Measurements from ENCODE around the gene SPEN. TPM values are rescaled to one million over a fixed set of nuclear protein-coding genes. Genes with fewer than 3 reads are reported as not detected.

The SPEN gene
- total RNA-seq, 1 experiment from 2014 or later = 58.3 TPM

GRCh38 chr1:15961492-15961891, 114.0 kb downstream of the SPEN start:
- H3K27ac ChIP-seq (ENCODE audit: low read length) = no peak overlapping the region
- ATAC-seq (no peak), DNase-seq (ENCODE audit: low read depth, low spot score) (no peak)
- TF ChIP-seq CTCF (IDR thresholded peaks at IDR 0.05) = no peak
- no peak for TF ChIP-seq SIN3A (IDR thresholded peaks at IDR 0.05; ENCODE audit: borderline replicate concordance, insufficient read depth, low read depth, low read length)
- TF ChIP-seq TCF7L2 (IDR thresholded peaks at IDR 0.05; ENCODE audit: low read depth, low read length) = no peak
- no peak for TF ChIP-seq POLR2AphosphoS5 (IDR thresholded peaks at IDR 0.05; ENCODE audit: low read depth, low read length)
- TF ChIP-seq REST (IDR thresholded peaks at IDR 0.05; ENCODE audit: insufficient read depth in 1 of 2, low read depth in 2 of 2, low read length in 1 of 2) = no peak
- BruUV-seq (replicated peaks) = no TSS peak
- intact Hi-C loops (cut with micrococcal nuclease; ENCODE audit: unreplicated experiment) = no loop called here
- no peaks in the 10 kb centered on the region for H3K36me3 ChIP-seq (ENCODE audit: control insufficient read depth, insufficient read depth, low read length)
- in situ Hi-C loops (cut with HindIII; ENCODE audit: low pct_unique_long_range_greater_than_20kb, low sequenced_read_pairs) = no loop called here
- no peak overlapping the region for H3K4me3 ChIP-seq (ENCODE audit: low read depth in 2 of 2, low read length in 2 of 2)
- CTCF ChIA-PET = interaction anchor here (0.6 kb wide), 1 partner anchor 16 kb away, joined by 14 read pairs; no protein-coding TSS in a partner anchor
- no peaks in the 10 kb centered on the region for H3K9me3 ChIP-seq (ENCODE audit: control insufficient read depth, insufficient read depth, low read depth, low read length)
- H3K27me3 ChIP-seq (ENCODE audit: control insufficient read depth, insufficient read depth, low read length) = no peaks in the 10 kb centered on the region
- POLR2A ChIA-PET = no interaction called here
- peaks cover 9% of the 10 kb centered on the region for H3K4me1 ChIP-seq (ENCODE audit: control insufficient read depth, insufficient read depth, low read length)

GRCh38 chr1:15962176-15962575, 114.7 kb downstream of the SPEN start:
- ATAC-seq (no peak), DNase-seq (ENCODE audit: low read depth, low spot score) (no peak)
- Histone ChIP-seq H3K9me3 (ENCODE audit: control insufficient read depth, insufficient read depth, low read depth, low read length) (no peaks in the 10 kb centered on the region), H3K27me3 (ENCODE audit: control insufficient read depth, insufficient read depth, low read length) (no peaks in the 10 kb centered on the region), H3K36me3 (ENCODE audit: control insufficient read depth, insufficient read depth, low read length) (no peaks in the 10 kb centered on the region), H3K4me1 (ENCODE audit: control insufficient read depth, insufficient read depth, low read length) (peaks cover 9% of the 10 kb centered on the region), H3K27ac (ENCODE audit: low read length) (no peak overlapping the region), H3K4me3 (ENCODE audit: low read depth in 2 of 2, low read length in 2 of 2) (no peak overlapping the region)
- ChIA-PET CTCF (no interaction called here), POLR2A (interaction anchor here (0.6 kb wide), 1 partner anchor 12 kb away, joined by 3 read pairs; no protein-coding TSS in a partner anchor)
- intact Hi-C loops (cut with micrococcal nuclease; ENCODE audit: unreplicated experiment) (no loop called here), in situ Hi-C loops (cut with HindIII; ENCODE audit: low pct_unique_long_range_greater_than_20kb, low sequenced_read_pairs) (no loop called here)
- BruUV-seq (replicated peaks) = no TSS peak
- TF ChIP-seq POLR2AphosphoS5 (IDR thresholded peaks at IDR 0.05; ENCODE audit: low read depth, low read length) (no peak), TCF7L2 (IDR thresholded peaks at IDR 0.05; ENCODE audit: low read depth, low read length) (no peak), SIN3A (IDR thresholded peaks at IDR 0.05; ENCODE audit: borderline replicate concordance, insufficient read depth, low read depth, low read length) (no peak), CTCF (IDR thresholded peaks at IDR 0.05) (no peak), REST (IDR thresholded peaks at IDR 0.05; ENCODE audit: insufficient read depth in 1 of 2, low read depth in 2 of 2, low read length in 1 of 2) (no peak)

All from Panc1 (cell line).